Activated naive CD4-positive, alpha-beta T cell treated with anti-CD3 and anti-CD28 coated beads, Interleukin-2, amount 10 ng/mL, durations not matched to agents 7 days and 5 days (primary cell): ENCODE data around the gene NAALAD2.
A peak's percentile ranks its signal among the peaks of the same experiment; 100 is the strongest.
"Not testable (repeated sequence)": the region's sequence is repeated elsewhere in the genome, so short reads cannot be mapped to it uniquely, and the experiment has no call there.

Source experiments
- CTCF ChIA-PET: fragments of 350-600 bp; sonication (Branson Sonifier 250); formaldehyde crosslinking; loops from one replicate; lab custom pipeline; 2021; ENCODE audit warnings: antibody characterized with exemption; lab: Charles Lee
- DNase-seq: peaks from one replicate; pipeline ENCODE4 v3.0.0-alpha.2; 2020
- H3K27ac Mint-ChIP-seq: one replicate; pipeline ENCODE4 v1.8.0; 2021; ENCODE audit warnings: mild to moderate bottlenecking, moderate library complexity, mixed read lengths
- H3K27me3 Mint-ChIP-seq: one replicate; pipeline ENCODE4 v1.8.0; 2021; ENCODE audit warnings: mild to moderate bottlenecking, mixed read lengths
- H3K36me3 Mint-ChIP-seq: one replicate; pipeline ENCODE4 v1.8.0; 2021; ENCODE audit warnings: mixed read lengths
- H3K4me1 Mint-ChIP-seq: one replicate; pipeline ENCODE4 v1.8.0; 2021; ENCODE audit warnings: mixed read lengths
- H3K4me3 Mint-ChIP-seq: one replicate; pipeline ENCODE4 v1.8.0; 2021; ENCODE audit warnings: mild to moderate bottlenecking, moderate library complexity, mixed read lengths
- H3K9me3 Mint-ChIP-seq: one replicate; pipeline ENCODE4 v1.8.0; 2021; ENCODE audit warnings: mixed read lengths

NAALAD2 gene

GRCh38 chr11:90213322-90213721 is 78.9 kb downstream of the NAALAD2 start:
- DNase-seq: no peak
- Mint-ChIP-seq H3K4me1 (peaks cover 13% of the 10 kb centered on the region), H3K27me3 (no peaks in the 10 kb centered on the region), H3K9me3 (no peaks in the 10 kb centered on the region), H3K4me3 (no peak overlapping the region), H3K27ac (no peak overlapping the region), H3K36me3 (peaks cover 41% of the 10 kb centered on the region)
- CTCF ChIA-PET: interaction anchor here (1.8 kb wide), 1 partner anchor 9 kb away, joined by 12 read pairs; no protein-coding TSS in a partner anchor

GRCh38 chr11:90216611-90217010 is 82.1 kb downstream of the NAALAD2 start:
- Mint-ChIP-seq H3K4me1 (peaks cover 40% of the 10 kb centered on the region), H3K4me3 (no peak overlapping the region), H3K36me3 (peaks cover 36% of the 10 kb centered on the region)

GRCh38 chr11:90218606-90219005 is 84.1 kb downstream of the NAALAD2 start:
- Mint-ChIP-seq H3K36me3 (peaks cover 30% of the 10 kb centered on the region), H3K27ac (no peak overlapping the region), H3K4me1 (peaks cover 48% of the 10 kb centered on the region), H3K9me3 (no peaks in the 10 kb centered on the region), H3K27me3 (no peaks in the 10 kb centered on the region), H3K4me3 (no peak overlapping the region)
- CTCF ChIA-PET: no interaction called here
- DNase-seq: no peak

More at GRCh38 chr11:90216611-90217010, 82.1 kb downstream of the NAALAD2 start:
- Mint-ChIP-seq H3K27ac (no peak overlapping the region), H3K27me3 (no peaks in the 10 kb centered on the region), H3K9me3 (no peaks in the 10 kb centered on the region)
- CTCF ChIA-PET: interaction anchor here (0.6 to 1.2 kb wide), 2 partner anchors 11 to 12 kb away, joined by 3 to 4 read pairs; no protein-coding TSS in a partner anchor
- DNase-seq: no peak

- Mint-ChIP-seq H3K4me3 (no peak overlapping the region), H3K27me3 (no peaks in the 10 kb centered on the region), H3K27ac (no peak overlapping the region), H3K4me1 (peaks cover 52% of the 10 kb centered on the region), H3K36me3 (peaks cover 26% of the 10 kb centered on the region), H3K9me3 (no peaks in the 10 kb centered on the region)
- no peak for DNase-seq
- CTCF ChIA-PET: no interaction called here
These were observed 85.0 kb downstream of the NAALAD2 start for GRCh38 chr11:90219438-90219837.

GRCh38 chr11:90220391-90220790 is 85.9 kb downstream of the NAALAD2 start:
- Mint-ChIP-seq H3K4me1 (peaks cover 52% of the 10 kb centered on the region), H3K4me3 (peak overlapping the region; percentile 96), H3K27ac (no peak overlapping the region), H3K27me3 (no peaks in the 10 kb centered on the region), H3K36me3 (peaks cover 26% of the 10 kb centered on the region), H3K9me3 (no peaks in the 10 kb centered on the region)
- DNase-seq: no peak
- CTCF ChIA-PET: interaction anchor here (1.2 kb wide), 1 partner anchor 15 kb away, joined by 4 read pairs; no protein-coding TSS in a partner anchor

GRCh38 chr11:90221803-90222458 is 87.5 kb downstream of the NAALAD2 start:
- H3K4me1 Mint-ChIP-seq: peaks cover 47% of the 10 kb centered on the region
- peak overlapping the region; percentile 87 for H3K27ac Mint-ChIP-seq
- H3K4me3 Mint-ChIP-seq: peak overlapping the region; percentile 96
- H3K36me3 Mint-ChIP-seq: peaks cover 21% of the 10 kb centered on the region
- H3K27me3 Mint-ChIP-seq: no peaks in the 10 kb centered on the region
- no peak for DNase-seq
- H3K9me3 Mint-ChIP-seq: no peaks in the 10 kb centered on the region
- CTCF ChIA-PET: interaction anchor here (0.6 to 1.0 kb wide), 2 partner anchors 17 to 90 kb away, joined by 3 read pairs; no protein-coding TSS in a partner anchor

- peak within 1 kb of the TSS; percentile 93 for H3K27ac Mint-ChIP-seq
- CTCF ChIA-PET: interaction anchor here (1.0 kb wide), 1 partner anchor 18 kb away, joined by 3 read pairs; no protein-coding TSS in a partner anchor
- peak within 1 kb of the TSS; percentile 96 for H3K4me3 Mint-ChIP-seq
- H3K9me3 Mint-ChIP-seq: no peaks in the 10 kb centered on the region
- peak; percentile 94 for DNase-seq
- peaks cover 21% of the 10 kb centered on the region for H3K36me3 Mint-ChIP-seq
- H3K4me1 Mint-ChIP-seq: peaks cover 47% of the 10 kb centered on the region
- H3K27me3 Mint-ChIP-seq: no peaks in the 10 kb centered on the region
These were observed 88.2 kb downstream of the NAALAD2 start, which contains the start of gene CHORDC1 for GRCh38 chr11:90222459-90223247. TSS of gene CHORDC1 (minus strand) at chr11:90223049. CDS start at chr11:90222954, 95 bp downstream.

GRCh38 chr11:90223248-90223585 is 88.8 kb downstream of the NAALAD2 start:
- H3K27me3 Mint-ChIP-seq: no peaks in the 10 kb centered on the region
- H3K4me1 Mint-ChIP-seq: peaks cover 45% of the 10 kb centered on the region
- H3K4me3 Mint-ChIP-seq: peak overlapping the region; percentile 96
- peak overlapping the region; percentile 93 for H3K27ac Mint-ChIP-seq
- H3K9me3 Mint-ChIP-seq: no peaks in the 10 kb centered on the region
- H3K36me3 Mint-ChIP-seq: peaks cover 20% of the 10 kb centered on the region
- no peak for DNase-seq
- CTCF ChIA-PET: interaction anchor here (1.1 kb wide), 1 partner anchor 18 kb away, joined by 3 read pairs; no protein-coding TSS in a partner anchor

- Mint-ChIP-seq H3K4me3 (no peak overlapping the region), H3K36me3 (peaks cover 1% of the 10 kb centered on the region), H3K9me3 (no peaks in the 10 kb centered on the region), H3K4me1 (peaks cover 11% of the 10 kb centered on the region), H3K27me3 (peaks cover 9% of the 10 kb centered on the region), H3K27ac (no peak overlapping the region)
- CTCF ChIA-PET: interaction anchor here (0.6 kb wide), 1 partner anchor 12 kb away, joined by 3 read pairs; no protein-coding TSS in a partner anchor
- no peak for DNase-seq
These were observed 93.6 kb downstream of the NAALAD2 start for GRCh38 chr11:90228056-90228455.

GRCh38 chr11:90229791-90230190 is 95.3 kb downstream of the NAALAD2 start:
- no peaks in the 10 kb centered on the region for H3K4me1 Mint-ChIP-seq
- peaks cover 9% of the 10 kb centered on the region for H3K27me3 Mint-ChIP-seq
- no peaks in the 10 kb centered on the region for H3K9me3 Mint-ChIP-seq
- CTCF ChIA-PET: no interaction called here
- no peak overlapping the region for H3K27ac Mint-ChIP-seq
- DNase-seq: no peak
- H3K36me3 Mint-ChIP-seq: peaks cover 1% of the 10 kb centered on the region
- H3K4me3 Mint-ChIP-seq: no peak overlapping the region

- CTCF ChIA-PET: no interaction called here
- DNase-seq: no peak
- no peaks in the 10 kb centered on the region for H3K9me3 Mint-ChIP-seq
- peaks cover 6% of the 10 kb centered on the region for H3K27me3 Mint-ChIP-seq
- no peak overlapping the region for H3K4me3 Mint-ChIP-seq
- H3K36me3 Mint-ChIP-seq: peaks cover 1% of the 10 kb centered on the region
- no peaks in the 10 kb centered on the region for H3K4me1 Mint-ChIP-seq
- H3K27ac Mint-ChIP-seq: no peak overlapping the region
These were observed 100.5 kb downstream of the NAALAD2 start for GRCh38 chr11:90234977-90235376.

GRCh38 chr11:90235526-90235925 is 101.1 kb downstream of the NAALAD2 start:
- peaks cover 12% of the 10 kb centered on the region for H3K27me3 Mint-ChIP-seq
- no peaks in the 10 kb centered on the region for H3K36me3 Mint-ChIP-seq
- no peak overlapping the region for H3K4me3 Mint-ChIP-seq
- H3K27ac Mint-ChIP-seq: no peak overlapping the region
- no peak for DNase-seq
- CTCF ChIA-PET: no interaction called here
- no peaks in the 10 kb centered on the region for H3K9me3 Mint-ChIP-seq
- no peaks in the 10 kb centered on the region for H3K4me1 Mint-ChIP-seq

GRCh38 chr11:90237004-90237403 is 102.5 kb downstream of the NAALAD2 start:
- Mint-ChIP-seq H3K9me3 (no peaks in the 10 kb centered on the region), H3K27ac (no peak overlapping the region), H3K4me1 (no peaks in the 10 kb centered on the region), H3K36me3 (no peaks in the 10 kb centered on the region), H3K4me3 (no peak overlapping the region), H3K27me3 (peaks cover 15% of the 10 kb centered on the region)
- CTCF ChIA-PET: no interaction called here
- no peak for DNase-seq

GRCh38 chr11:90239967-90240636 is 105.6 kb downstream of the NAALAD2 start:
- DNase-seq: peak; percentile 27
- H3K9me3 Mint-ChIP-seq, H3K4me1 Mint-ChIP-seq, H3K27ac Mint-ChIP-seq, CTCF ChIA-PET, H3K4me3 Mint-ChIP-seq, H3K36me3 Mint-ChIP-seq: not testable (repeated sequence)
- peaks cover 15% of the 10 kb centered on the region for H3K27me3 Mint-ChIP-seq
